ENCODE data around the gene KLHL17.

Gene KLHL17

DNA sequence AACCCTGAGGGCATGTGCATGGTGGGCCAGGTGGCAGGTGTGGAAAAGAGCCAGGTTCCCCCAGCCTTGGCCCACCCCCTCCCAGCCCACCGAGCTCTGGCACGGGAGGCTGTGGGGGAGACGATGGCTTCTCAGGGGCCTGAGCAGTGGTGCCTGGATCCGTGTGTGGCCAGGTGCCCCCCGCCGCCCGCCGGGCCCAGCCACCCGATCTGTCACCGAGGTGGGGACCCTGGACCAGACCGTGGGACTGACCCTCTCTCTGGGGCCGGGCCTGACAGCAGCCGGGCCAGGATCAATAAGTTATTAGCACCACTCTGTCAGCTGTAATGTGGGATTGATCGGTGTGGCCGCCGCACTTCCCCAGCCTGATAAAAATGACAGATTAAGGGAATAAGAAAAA lies 22.9 kb upstream of the KLHL17 start:
- no peak overlapping the region for H3K4me3 ChIP-seq (ENCODE audit: low read length)
- H3F3A ChIP-seq (ENCODE audit: insufficient read depth, low read length) = no peaks in the 10 kb centered on the region
- no peaks in the 10 kb centered on the region for H3K9me2 ChIP-seq (replicated peaks; ENCODE audit: insufficient read depth, low read length)
- H3K79me2 ChIP-seq (ENCODE audit: low read length) = no peaks in the 10 kb centered on the region
- TF ChIP-seq EZH2phosphoT487 (IDR thresholded peaks at IDR 0.05; ENCODE audit: low read length) (no peak), EZH2 (optimal IDR thresholded peaks at IDR 0.05; ENCODE audit: low read depth, low read length) (no peak)
- TF ChIP-seq, protein P1, sequence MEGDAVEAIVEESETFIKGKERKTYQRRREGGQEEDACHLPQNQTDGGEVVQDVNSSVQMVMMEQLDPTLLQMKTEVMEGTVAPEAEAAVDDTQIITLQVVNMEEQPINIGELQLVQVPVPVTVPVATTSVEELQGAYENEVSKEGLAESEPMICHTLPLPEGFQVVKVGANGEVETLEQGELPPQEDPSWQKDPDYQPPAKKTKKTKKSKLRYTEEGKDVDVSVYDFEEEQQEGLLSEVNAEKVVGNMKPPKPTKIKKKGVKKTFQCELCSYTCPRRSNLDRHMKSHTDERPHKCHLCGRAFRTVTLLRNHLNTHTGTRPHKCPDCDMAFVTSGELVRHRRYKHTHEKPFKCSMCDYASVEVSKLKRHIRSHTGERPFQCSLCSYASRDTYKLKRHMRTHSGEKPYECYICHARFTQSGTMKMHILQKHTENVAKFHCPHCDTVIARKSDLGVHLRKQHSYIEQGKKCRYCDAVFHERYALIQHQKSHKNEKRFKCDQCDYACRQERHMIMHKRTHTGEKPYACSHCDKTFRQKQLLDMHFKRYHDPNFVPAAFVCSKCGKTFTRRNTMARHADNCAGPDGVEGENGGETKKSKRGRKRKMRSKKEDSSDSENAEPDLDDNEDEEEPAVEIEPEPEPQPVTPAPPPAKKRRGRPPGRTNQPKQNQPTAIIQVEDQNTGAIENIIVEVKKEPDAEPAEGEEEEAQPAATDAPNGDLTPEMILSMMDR (IDR thresholded peaks at IDR 0.05; ENCODE audit: low read length) = no peak
- no peaks in the 10 kb centered on the region for H3K36me3 ChIP-seq (replicated peaks; ENCODE audit: insufficient read depth, low read length)
- peaks cover 85% of the 10 kb centered on the region for H3K27me3 ChIP-seq (replicated peaks; ENCODE audit: insufficient read depth, low read length)
- H4K20me1 ChIP-seq (ENCODE audit: insufficient read depth, low read length) = peaks cover 7% of the 10 kb centered on the region; the same call in 1 of the 2 replicates
- DNase-seq = no peak
- H3K4me1 ChIP-seq (ENCODE audit: low read length) = peaks cover 11% of the 10 kb centered on the region; the same call in 1 of the 2 replicates
- H2AFZ ChIP-seq (ENCODE audit: low read length) = no peak overlapping the region
- H3K9ac ChIP-seq (ENCODE audit: low read length) = no peak overlapping the region
- no peak overlapping the region for H3K4me2 ChIP-seq (ENCODE audit: low read depth, low read length)
- no peaks in the 10 kb centered on the region for H3K9me3 ChIP-seq (replicated peaks; ENCODE audit: insufficient read depth, low read length)
- H3K27ac ChIP-seq (ENCODE audit: low read length) = no peak overlapping the region

DNA sequence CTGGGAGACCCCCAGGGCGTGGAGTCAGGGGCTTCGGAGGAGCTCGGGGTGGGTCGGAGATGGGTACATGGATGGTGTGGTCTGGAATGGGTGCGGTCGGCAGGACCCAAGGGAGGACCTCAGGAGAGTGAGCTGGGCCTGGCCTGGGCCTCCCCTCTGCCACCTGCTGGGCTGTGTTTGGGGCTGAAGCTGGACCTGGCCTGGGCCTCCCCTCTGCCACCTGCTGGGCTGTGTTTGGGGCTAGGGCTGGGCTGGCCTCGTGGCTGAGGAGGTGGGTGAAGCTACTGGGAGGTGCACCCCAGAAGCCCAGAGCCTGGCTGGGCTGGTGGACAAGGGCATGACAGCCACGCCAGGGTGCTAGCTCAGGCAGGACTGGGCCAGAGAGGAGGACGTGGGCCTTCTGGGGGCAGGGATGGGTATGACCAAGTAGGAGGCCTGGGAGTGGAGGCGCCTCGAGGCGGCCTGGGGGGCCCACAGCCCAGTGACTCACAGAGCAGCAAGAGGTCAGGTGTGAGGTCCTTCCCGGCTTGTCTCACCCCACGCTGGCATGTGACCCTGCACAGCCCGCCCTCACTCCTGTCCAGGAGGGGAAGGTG lies 22.2 kb upstream of the KLHL17 start:
- no peaks in the 10 kb centered on the region for H3K36me3 ChIP-seq (replicated peaks; ENCODE audit: insufficient read depth, low read length)
- H3K9me3 ChIP-seq (replicated peaks; ENCODE audit: insufficient read depth, low read length) = no peaks in the 10 kb centered on the region
- no peak overlapping the region for H3K4me2 ChIP-seq (ENCODE audit: low read depth, low read length)
- H3K4me3 ChIP-seq (ENCODE audit: low read length) = no peak overlapping the region
- H3K27ac ChIP-seq (ENCODE audit: low read length) = no peak overlapping the region
- H4K20me1 ChIP-seq (ENCODE audit: insufficient read depth, low read length) = peaks cover 7% of the 10 kb centered on the region; the same call in 1 of the 2 replicates
- H3K27me3 ChIP-seq (replicated peaks; ENCODE audit: insufficient read depth, low read length) = peaks cover 85% of the 10 kb centered on the region
- no peaks in the 10 kb centered on the region for H3K79me2 ChIP-seq (ENCODE audit: low read length)
- TF ChIP-seq EZH2 (optimal IDR thresholded peaks at IDR 0.05; ENCODE audit: low read depth, low read length) (no peak), EZH2phosphoT487 (IDR thresholded peaks at IDR 0.05; ENCODE audit: low read length) (no peak)
- TF ChIP-seq, protein P1 (IDR thresholded peaks at IDR 0.05; ENCODE audit: low read length) = peak; percentile 42
- H3K4me1 ChIP-seq (ENCODE audit: low read length) = peaks cover 11% of the 10 kb centered on the region; the same call in 1 of the 2 replicates
- H3K9me2 ChIP-seq (replicated peaks; ENCODE audit: insufficient read depth, low read length) = no peaks in the 10 kb centered on the region
- no peak overlapping the region for H2AFZ ChIP-seq (ENCODE audit: low read length)
- no peak overlapping the region for H3K9ac ChIP-seq (ENCODE audit: low read length)
- DNase-seq = peak; percentile 10
- H3F3A ChIP-seq (ENCODE audit: insufficient read depth, low read length) = no peaks in the 10 kb centered on the region

DNA sequence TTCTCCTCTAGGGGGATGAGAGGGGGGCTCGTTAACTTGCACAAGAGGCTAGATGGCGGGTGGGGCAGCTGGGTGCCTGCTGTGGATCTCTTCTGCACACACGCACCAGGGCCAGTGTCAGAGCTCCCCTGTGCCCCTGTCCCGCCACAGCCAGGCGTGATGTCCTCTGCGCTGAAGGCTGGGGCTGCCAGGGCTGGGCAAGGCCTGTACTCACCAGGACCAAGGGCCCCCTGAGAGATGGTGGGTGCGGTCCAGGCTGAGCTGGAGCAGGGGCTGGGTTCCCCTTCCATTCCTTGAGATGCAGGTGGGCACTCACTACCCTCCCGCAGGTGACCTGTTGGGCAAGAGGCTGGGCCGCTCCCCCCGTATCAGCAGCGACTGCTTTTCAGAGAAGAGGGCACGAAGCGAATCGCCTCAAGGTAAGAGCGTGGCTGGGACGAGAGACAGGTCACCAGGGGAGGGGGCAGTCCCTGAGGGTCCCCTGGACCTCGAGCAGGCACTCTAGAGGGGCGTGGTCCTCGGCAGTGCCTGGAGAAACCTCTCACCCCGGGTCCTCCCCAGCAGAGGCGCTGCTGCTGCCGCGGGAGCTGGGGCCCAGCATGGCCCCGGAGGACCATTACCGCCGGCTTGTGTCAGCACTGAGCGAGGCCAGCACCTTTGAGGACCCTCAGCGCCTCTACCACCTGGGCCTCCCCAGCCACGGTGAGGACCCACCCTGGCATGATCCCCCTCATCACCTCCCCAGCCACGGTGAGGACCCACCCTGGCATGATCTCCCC lies 21.5 kb upstream of the KLHL17 start:
- peaks cover 16% of the 10 kb centered on the region for H3K4me1 ChIP-seq (ENCODE audit: low read length)
- peaks cover 7% of the 10 kb centered on the region; the same call in 1 of the 2 replicates for H4K20me1 ChIP-seq (ENCODE audit: insufficient read depth, low read length)
- peaks cover 82% of the 10 kb centered on the region for H3K27me3 ChIP-seq (replicated peaks; ENCODE audit: insufficient read depth, low read length)
- H3K27ac ChIP-seq (ENCODE audit: low read length) = no peak overlapping the region
- no peaks in the 10 kb centered on the region for H3K36me3 ChIP-seq (replicated peaks; ENCODE audit: insufficient read depth, low read length)
- DNase-seq = no peak
- no peak overlapping the region for H2AFZ ChIP-seq (ENCODE audit: low read length)
- H3F3A ChIP-seq (ENCODE audit: insufficient read depth, low read length) = peaks cover 5% of the 10 kb centered on the region; the same call in 1 of the 2 replicates
- no peaks in the 10 kb centered on the region for H3K9me3 ChIP-seq (replicated peaks; ENCODE audit: insufficient read depth, low read length)
- H3K4me2 ChIP-seq (ENCODE audit: low read depth, low read length) = no peak overlapping the region
- no peaks in the 10 kb centered on the region for H3K9me2 ChIP-seq (replicated peaks; ENCODE audit: insufficient read depth, low read length)
- no peak overlapping the region for H3K9ac ChIP-seq (ENCODE audit: low read length)
- no peak overlapping the region for H3K4me3 ChIP-seq (ENCODE audit: low read length)
- no peak for TF ChIP-seq EZH2 (optimal IDR thresholded peaks at IDR 0.05; ENCODE audit: low read depth, low read length)
- TF ChIP-seq EZH2phosphoT487 (IDR thresholded peaks at IDR 0.05; ENCODE audit: low read length) = no peak
- TF ChIP-seq, protein P1 (IDR thresholded peaks at IDR 0.05; ENCODE audit: low read length) = peak; percentile 11; the same call in 1 of the 2 replicates
- H3K79me2 ChIP-seq (ENCODE audit: low read length) = no peaks in the 10 kb centered on the region
